ENCODE data around the gene ANKRD52. TPM values are rescaled to one million over a fixed set of nuclear protein-coding genes. Genes with fewer than 3 reads are reported as not detected.

ANKRD52 gene
- total RNA-seq, 2 donors from 2014 or later = 59.3 to 99.3 TPM

Other genes with a start within 250 kb of the ANKRD52 start
- gene IKZF4, start 237.3 kb downstream of the ANKRD52 start, total RNA-seq = 10 to 100 TPM; 11.7 to 12.0 TPM
- 10 to 100 TPM; 24.6 to 48.3 TPM for gene RPS26, start 216.5 kb downstream of the ANKRD52 start, total RNA-seq
- gene ERBB3, start 178.2 kb downstream of the ANKRD52 start, total RNA-seq = not detected
- 100 to 1,000 TPM; 233 to 318 TPM for gene PA2G4, start 153.8 kb downstream of the ANKRD52 start, total RNA-seq
- 1,000 to 10,000 TPM; 2,363 to 2,700 TPM for gene RPL41, start 141.8 kb downstream of the ANKRD52 start, total RNA-seq
- gene ZC3H10, start 140.1 kb downstream of the ANKRD52 start, total RNA-seq = 10 to 100 TPM; 11.4 to 14.9 TPM
- 100 to 1,000 TPM in 1 of 2 donors, 10 to 100 TPM in 1; 89.3 to 120 TPM for gene ESYT1, start 130.1 kb downstream of the ANKRD52 start, total RNA-seq
- gene MYL6B, start 105.8 kb downstream of the ANKRD52 start, total RNA-seq = 10 to 100 TPM; 32.0 to 65.5 TPM
- 1,000 to 10,000 TPM; 1,441 to 1,555 TPM for gene MYL6, start 100.0 kb downstream of the ANKRD52 start, total RNA-seq
- 100 to 1,000 TPM; 102 to 166 TPM for gene SMARCC2, start 68.9 kb downstream of the ANKRD52 start, total RNA-seq
- gene RNF41, start 36.5 kb downstream of the ANKRD52 start, total RNA-seq = 10 to 100 TPM; 34.1 to 48.8 TPM
- 10 to 100 TPM; 66.3 to 81.6 TPM for gene NABP2, start 34.0 kb downstream of the ANKRD52 start, total RNA-seq
- 1 to 10 TPM in 1 of 2 donors, under 1 TPM in 1; 0.50 to 1.4 TPM for gene SLC39A5, start 28.3 kb downstream of the ANKRD52 start, total RNA-seq
- 10 to 100 TPM; 15.4 to 26.1 TPM for gene COQ10A, start 8.6 kb upstream of the ANKRD52 start, total RNA-seq
- gene CS, start 41.9 kb upstream of the ANKRD52 start, total RNA-seq = 100 to 1,000 TPM; 206 to 278 TPM
- 100 to 1,000 TPM; 132 to 162 TPM for gene CNPY2, start 57.6 kb upstream of the ANKRD52 start, total RNA-seq
- gene PAN2, start 75.6 kb upstream of the ANKRD52 start, total RNA-seq = 10 to 100 TPM; 22.8 to 42.8 TPM
- 1 to 10 TPM in 1 of 2 donors, under 1 TPM in 1; 0.84 to 1.3 TPM for gene IL23A, start 80.5 kb upstream of the ANKRD52 start, total RNA-seq
- gene STAT2, start 101.7 kb upstream of the ANKRD52 start, total RNA-seq = 100 to 1,000 TPM in 1 of 2 donors, 10 to 100 TPM in 1; 97.7 to 104 TPM
- gene APOF, start 104.5 kb upstream of the ANKRD52 start, total RNA-seq = not detected
- gene TIMELESS, start 191.0 kb upstream of the ANKRD52 start, total RNA-seq = 10 to 100 TPM; 29.8 to 80.6 TPM
- under 1 TPM in 1 of 2 donors, not detected in 1; 0.75 TPM for gene MIP, start 196.3 kb upstream of the ANKRD52 start, total RNA-seq
- 1 to 10 TPM; 2.8 to 6.9 TPM for gene SPRYD4, start 210.2 kb upstream of the ANKRD52 start, total RNA-seq
- under 1 TPM in 1 of 2 donors, not detected in 1; 0.17 TPM for gene GLS2, start 229.8 kb upstream of the ANKRD52 start, total RNA-seq

Measured in natural killer cell treated with Interleukin-12 subunit alpha and Interleukin-12 subunit beta and Interleukin-15 and Interleukin-18, amount 100 ng/mL, for 72 hours (primary cell).